Measurements from ENCODE around the gene TIMM44. TPM values are rescaled to one million over a fixed set of nuclear protein-coding genes. Genes with fewer than 3 reads are reported as not detected.

The TIMM44 gene
- total RNA-seq, 4 donors from 2014 or later, result 65.7 to 108 (median 86.4) TPM

- 88 to 90% methylated on average over 2 to 4 of the region's 8 CpGs for WGBS, 2 donors (ENCODE audit: low coverage in 1 of 2)
- H3K27ac ChIP-seq, result no peak overlapping the region
- H3K9me3 ChIP-seq, result no peaks in the 10 kb centered on the region
- peaks cover 56% of the 10 kb centered on the region for H3K27me3 ChIP-seq
- no peaks in the 10 kb centered on the region for H3K36me3 ChIP-seq
- TF ChIP-seq POLR2A (IDR thresholded peaks at IDR 0.05), result no peak
- ATAC-seq, result no peak
- peaks cover 0 to 11% (median 0%) of the 10 kb centered on the region in 3 donors for H3K4me1 ChIP-seq
- no peak overlapping the region for H3K4me3 ChIP-seq
These were observed 57.6 kb downstream of the TIMM44 start for GRCh38 chr19:7885818-7886217.

DNA sequence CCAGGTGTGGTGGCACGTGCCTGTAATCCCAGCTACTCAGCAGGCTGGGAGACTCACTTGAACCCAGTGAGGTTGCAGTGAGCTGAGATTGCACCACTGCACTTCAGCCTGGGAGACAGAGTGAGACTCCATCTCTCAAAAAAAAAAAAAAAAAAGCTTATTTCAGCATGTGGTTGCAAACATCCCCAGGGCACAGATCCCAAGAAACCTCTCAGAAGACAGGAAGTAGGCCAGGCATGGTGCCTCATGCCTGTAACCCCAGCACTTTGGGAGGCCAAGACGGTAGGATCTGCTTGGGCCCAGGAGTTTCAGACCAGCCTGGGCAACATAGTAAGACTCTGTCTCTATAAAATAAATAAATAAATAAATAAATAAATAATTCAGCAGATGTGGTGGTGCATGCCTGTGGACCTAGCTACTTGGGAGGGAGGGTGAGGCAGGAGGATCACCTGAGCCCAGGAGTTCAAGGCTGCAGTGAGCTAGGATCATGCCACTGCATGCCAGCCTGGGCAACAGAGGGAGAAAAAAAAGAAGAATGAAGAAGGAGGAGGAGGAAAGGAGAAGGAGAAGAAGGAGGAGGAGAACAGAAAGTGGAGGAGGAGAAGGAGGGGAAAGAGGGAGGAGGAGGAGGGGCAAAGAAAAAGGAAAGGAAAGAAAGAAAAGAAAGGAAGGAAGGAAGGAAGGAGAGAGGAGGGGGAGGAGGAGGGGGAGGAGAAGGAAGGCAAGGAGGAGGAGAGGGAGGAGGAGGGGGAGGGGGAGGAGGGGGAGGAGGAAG lies 59.5 kb downstream of the TIMM44 start:
- H3K27ac ChIP-seq, result no peak overlapping the region
- H3K9me3 ChIP-seq, result no peaks in the 10 kb centered on the region
- peaks cover 50% of the 10 kb centered on the region for H3K27me3 ChIP-seq
- peaks cover 0 to 11% (median 0%) of the 10 kb centered on the region in 3 donors for H3K4me1 ChIP-seq
- H3K36me3 ChIP-seq, result no peaks in the 10 kb centered on the region
- no peak for ATAC-seq
- H3K4me3 ChIP-seq, result no peak overlapping the region
- TF ChIP-seq EP300 (IDR thresholded peaks at IDR 0.05), result no peak
- TF ChIP-seq POLR2AphosphoS5 (IDR thresholded peaks at IDR 0.05), result no peak
- no peak for TF ChIP-seq CTCF (IDR thresholded peaks at IDR 0.05)
- TF ChIP-seq POLR2A (IDR thresholded peaks at IDR 0.05), result no peak
- WGBS, 2 donors (ENCODE audit: low coverage in 1 of 2), result 71 to 86% methylated on average over 1 to 2 of the region's 2 CpGs

GRCh38 chr19:7883105-7883504 lies 60.4 kb downstream of the TIMM44 start:
- H3K9me3 ChIP-seq, result no peaks in the 10 kb centered on the region
- H3K27ac ChIP-seq, result no peak overlapping the region
- no peak for ATAC-seq
- no peak overlapping the region for H3K4me3 ChIP-seq
- H3K36me3 ChIP-seq, result no peaks in the 10 kb centered on the region
- peaks cover 0 to 3% (median 0%) of the 10 kb centered on the region in 3 donors for H3K4me1 ChIP-seq
- TF ChIP-seq POLR2AphosphoS5 (IDR thresholded peaks at IDR 0.05) (no peak), EP300 (IDR thresholded peaks at IDR 0.05) (no peak), CTCF (IDR thresholded peaks at IDR 0.05) (no peak), POLR2A (IDR thresholded peaks at IDR 0.05) (no peak)
- WGBS, 2 donors (ENCODE audit: low coverage in 1 of 2), result 55 to 67% methylated on average over 2 to 4 of the region's 4 CpGs
- peaks cover 45% of the 10 kb centered on the region for H3K27me3 ChIP-seq

DNA sequence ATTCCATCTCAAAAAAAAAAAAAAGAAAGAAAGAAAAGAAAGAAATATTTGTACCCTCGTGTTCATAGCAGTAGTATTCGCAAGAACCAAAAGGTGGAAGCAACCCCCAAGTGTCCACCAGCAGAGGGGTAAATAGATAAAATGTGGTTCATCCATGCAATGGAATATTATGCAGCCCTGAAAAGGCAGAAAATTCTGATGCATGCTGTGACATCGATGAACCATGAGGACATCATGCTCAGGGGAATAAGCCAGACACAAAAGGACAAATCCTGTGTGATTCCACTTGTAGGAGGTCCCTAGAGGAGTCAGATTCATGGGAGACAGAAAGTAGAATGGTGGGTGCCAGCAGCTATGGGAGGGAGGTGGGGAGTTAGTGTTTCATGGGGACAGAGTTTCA lies 61.6 kb downstream of the TIMM44 start:
- no peaks in the 10 kb centered on the region for H3K36me3 ChIP-seq
- 72% methylated on average over 2 of the region's 3 CpGs; no CpG with 5 or more reads in 1 of the 2 donors for WGBS, 2 donors (ENCODE audit: low coverage in 1 of 2)
- no peak overlapping the region for H3K27ac ChIP-seq
- H3K4me3 ChIP-seq, result no peak overlapping the region
- peaks cover 38% of the 10 kb centered on the region for H3K27me3 ChIP-seq
- no peaks in the 10 kb centered on the region for H3K4me1 ChIP-seq
- H3K9me3 ChIP-seq, result no peaks in the 10 kb centered on the region
- ATAC-seq, result no peak
- no peak for TF ChIP-seq CTCF (IDR thresholded peaks at IDR 0.05)
- TF ChIP-seq POLR2A (IDR thresholded peaks at IDR 0.05), result no peak
- no peak for TF ChIP-seq EP300 (IDR thresholded peaks at IDR 0.05)

DNA sequence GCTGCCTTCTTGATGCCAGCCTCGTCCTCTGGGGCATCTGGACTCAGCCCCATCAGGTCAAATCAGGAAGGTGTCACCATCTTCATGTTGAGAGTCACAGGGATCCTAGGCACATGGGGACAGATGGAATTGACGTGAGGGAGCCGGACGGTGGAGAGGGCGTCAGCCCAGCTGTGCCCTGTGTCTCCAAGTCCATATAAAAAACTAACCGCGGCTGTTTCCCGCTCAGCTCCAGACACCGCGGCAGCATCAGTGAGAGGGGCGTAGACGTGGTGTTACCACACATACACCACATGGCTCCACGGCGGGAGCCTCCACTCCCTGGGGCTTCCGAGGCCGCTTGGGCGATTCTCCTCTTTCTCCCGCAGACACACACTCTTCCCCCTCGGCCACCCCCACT lies 63.6 kb downstream of the TIMM44 start:
- H3K4me3 ChIP-seq, result no peak overlapping the region
- WGBS, 2 donors (ENCODE audit: low coverage in 1 of 2), result 88 to 90% methylated on average over 4 to 15 of the region's 19 CpGs
- H3K27ac ChIP-seq, result no peak overlapping the region
- no peaks in the 10 kb centered on the region for H3K9me3 ChIP-seq
- ATAC-seq, result no peak
- peaks cover 0 to under 1% (median 0%) of the 10 kb centered on the region in 3 donors for H3K4me1 ChIP-seq
- peaks cover 48% of the 10 kb centered on the region for H3K27me3 ChIP-seq
- TF ChIP-seq EP300 (IDR thresholded peaks at IDR 0.05) (no peak), POLR2AphosphoS5 (IDR thresholded peaks at IDR 0.05) (no peak), POLR2A (IDR thresholded peaks at IDR 0.05) (no peak), CTCF (IDR thresholded peaks at IDR 0.05) (no peak)
- no peaks in the 10 kb centered on the region for H3K36me3 ChIP-seq

Data from gastroesophageal sphincter (tissue), 4 donors.